Neural cell (in vitro differentiated cells): ENCODE data around the gene RNF128. TPM values are rescaled to one million over a fixed set of nuclear protein-coding genes. Genes with fewer than 3 reads are reported as not detected.

Experiments used
- H2AFZ ChIP-seq: fragments of 200-600, 300-800 bp; sonication (generic), shearing (Covaris generic); 2 replicates; pipeline ENCODE4 v1.6.0; 2014; ENCODE audit warnings: low read depth, mild to moderate bottlenecking, antibody characterized with exemption, low read length, moderate library complexity
- H3F3A ChIP-seq: fragments of 200-600 bp; shearing (Covaris generic); 2 replicates; pipeline ENCODE4 v1.6.1; 2016; ENCODE audit warnings: mild to moderate bottlenecking, moderate library complexity, mixed read lengths, antibody characterized with exemption, low read length; ENCODE audit not compliant: insufficient read depth, poor library complexity, severe bottlenecking
- H3K27ac ChIP-seq: fragments of 200-600, 300-800 bp; sonication (generic), shearing (Covaris generic); 2 replicates; pipeline ENCODE4 v1.5.1; 2014; ENCODE audit warnings: mild to moderate bottlenecking, low read length, moderate library complexity
- H3K27me3 ChIP-seq: fragments of 300-800, 200-600 bp; sonication (generic), shearing (Covaris generic); 2 replicates; pipeline ENCODE4 v1.6.0; 2014; ENCODE audit warnings: mild to moderate bottlenecking, low read depth, low read length, moderate library complexity; ENCODE audit not compliant: insufficient read depth
- H3K36me3 ChIP-seq: fragments of 300-800, 200-600 bp; sonication (generic), shearing (Covaris generic); 2 replicates; pipeline ENCODE4 v1.5.1; 2014; ENCODE audit warnings: mild to moderate bottlenecking, antibody characterized with exemption, low read length, moderate library complexity; ENCODE audit not compliant: insufficient read depth
- H3K4me2 ChIP-seq: fragments of 300-800, 200-600 bp; sonication (generic), shearing (Covaris generic); 2 replicates; pipeline ENCODE4 v1.6.0; 2014; ENCODE audit warnings: mild to moderate bottlenecking, low read length
- H3K4me3 ChIP-seq: fragments of 300-800, 200-600 bp; sonication (generic), shearing (Covaris generic); 2 replicates; pipeline ENCODE4 v1.5.1; 2014; ENCODE audit warnings: mild to moderate bottlenecking, low read length, moderate library complexity
- H3K79me2 ChIP-seq: fragments of 200-600 bp; shearing (Covaris generic); replicated peaks from 2 replicates; pipeline ENCODE4 v1.6.0; 2014; ENCODE audit warnings: mild to moderate bottlenecking, low read length, moderate library complexity; ENCODE audit not compliant: insufficient read depth
- H3K9ac ChIP-seq: fragments of 300-800, 200-600 bp; sonication (generic), shearing (Covaris generic); 2 replicates; pipeline ENCODE4 v1.6.1; 2016; ENCODE audit warnings: mild to moderate bottlenecking, low read length, mixed read lengths
- H3K9me2 ChIP-seq: fragments of 200-600 bp; shearing (Covaris generic); 2 replicates; pipeline ENCODE4 v1.6.1; 2016; ENCODE audit warnings: mild to moderate bottlenecking, low read length, mixed read lengths; ENCODE audit not compliant: insufficient read depth
- H3K9me3 ChIP-seq: fragments of 200-600, 300-800 bp; sonication (generic), shearing (Covaris generic); 2 replicates; pipeline ENCODE4 v1.6.1; 2016; ENCODE audit warnings: mild to moderate bottlenecking, mixed run types, low read length, moderate library complexity, mixed read lengths
- H4K20me1 ChIP-seq: fragments of 200-600 bp; shearing (Covaris generic); 2 replicates; pipeline ENCODE4 v1.6.1; 2016; ENCODE audit warnings: mild to moderate bottlenecking, mixed run types; ENCODE audit not compliant: insufficient read depth
- CTCF ChIP-seq: fragments of 450-650 bp; IDR thresholded peaks from 2 replicates; pipeline ENCODE4 v1.5.1; 2014; ENCODE audit warnings: antibody characterized with exemption, mild to moderate bottlenecking, moderate library complexity; ENCODE audit not compliant: poor library complexity, severe bottlenecking
- EP300 ChIP-seq: fragments of 450-650 bp; conservative IDR thresholded peaks from 2 replicates; pipeline ENCODE4 v1.6.1; 2014; ENCODE audit warnings: antibody characterized with exemption, mild to moderate bottlenecking, moderate library complexity; ENCODE audit not compliant: poor library complexity, severe bottlenecking
- EZH2 ChIP-seq: fragments of 200-600, 300-800 bp; shearing (Covaris generic), sonication (generic); IDR thresholded peaks from 2 replicates; pipeline ENCODE4 v1.6.1; 2014; ENCODE audit warnings: antibody characterized with exemption, low read length, borderline replicate concordance, mild to moderate bottlenecking; ENCODE audit not compliant: insufficient read depth, poor library complexity, severe bottlenecking
- MXI1 ChIP-seq: fragments of 450-650 bp; conservative IDR thresholded peaks from 2 replicates; pipeline ENCODE4 v1.6.1; 2014; ENCODE audit warnings: antibody characterized with exemption, mild to moderate bottlenecking; ENCODE audit not compliant: poor library complexity, severe bottlenecking
- POLR2AphosphoS5 ChIP-seq: IDR thresholded peaks from 2 replicates; pipeline ENCODE4 v1.6.1; 2012
- RAD21 ChIP-seq: fragments of 450-650 bp; conservative IDR thresholded peaks from 2 replicates; pipeline ENCODE4 v1.6.1; 2014; ENCODE audit warnings: antibody characterized with exemption, mild to moderate bottlenecking, moderate library complexity
- SMC3 ChIP-seq: fragments of 450-650 bp; conservative IDR thresholded peaks from 2 replicates; pipeline ENCODE4 v1.6.1; 2014; ENCODE audit warnings: antibody characterized with exemption, mild to moderate bottlenecking, moderate library complexity; ENCODE audit not compliant: poor library complexity
- TAF1 ChIP-seq: IDR thresholded peaks from 2 replicates; pipeline ENCODE4 v1.6.1; 2012; ENCODE audit warnings: low read depth
- polyA plus RNA-seq: library from polyadenylated mRNA; depleted of rRNA; stranded (reverse); fragments of >200 nt; gene quantifications from 2 replicates; pipeline ENCODE4 v1.2.3, GENCODE V29; 2014
- TF ChIP-seq, protein P1 (sequence below): IDR thresholded peaks from 2 replicates; pipeline ENCODE4 v1.6.1; 2012; ENCODE audit warnings: borderline replicate concordance

RNF128 gene
- polyA plus RNA-seq, 1 donor from 2014 or later = 0.72 TPM

DNA sequence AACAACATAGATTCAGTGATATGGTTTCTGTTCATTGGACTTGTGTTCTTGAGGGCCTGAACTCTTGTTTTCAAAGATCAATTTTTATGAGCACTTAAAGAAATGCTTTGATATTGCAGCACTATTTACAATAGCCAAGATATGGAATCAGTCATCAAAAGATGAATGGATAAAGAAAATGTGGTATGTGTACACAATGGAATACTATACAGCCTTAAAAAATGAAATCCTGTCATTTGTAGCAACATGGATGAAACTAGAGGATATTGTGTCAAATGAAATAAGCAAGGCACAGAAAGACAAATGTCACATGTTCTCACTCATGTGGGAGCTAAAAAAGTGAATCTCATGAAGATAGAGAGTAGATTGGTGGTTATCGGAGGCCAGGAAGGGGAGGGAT, 21.9 kb downstream of the RNF128 start:
- no peaks in the 10 kb centered on the region for H4K20me1 ChIP-seq
- no peaks in the 10 kb centered on the region for H3K36me3 ChIP-seq
- no peak overlapping the region for H3K4me2 ChIP-seq
- no peak overlapping the region for H3K9ac ChIP-seq
- no peak overlapping the region for H3K27ac ChIP-seq
- H3F3A ChIP-seq = no peaks in the 10 kb centered on the region
- H3K4me3 ChIP-seq = no peak overlapping the region
- no peaks in the 10 kb centered on the region for H3K9me2 ChIP-seq
- H3K79me2 ChIP-seq = no peaks in the 10 kb centered on the region
- no peaks in the 10 kb centered on the region for H3K9me3 ChIP-seq
- H3K27me3 ChIP-seq = no peaks in the 10 kb centered on the region
- TF ChIP-seq TAF1 = no peak
- no peak overlapping the region for H2AFZ ChIP-seq

DNA sequence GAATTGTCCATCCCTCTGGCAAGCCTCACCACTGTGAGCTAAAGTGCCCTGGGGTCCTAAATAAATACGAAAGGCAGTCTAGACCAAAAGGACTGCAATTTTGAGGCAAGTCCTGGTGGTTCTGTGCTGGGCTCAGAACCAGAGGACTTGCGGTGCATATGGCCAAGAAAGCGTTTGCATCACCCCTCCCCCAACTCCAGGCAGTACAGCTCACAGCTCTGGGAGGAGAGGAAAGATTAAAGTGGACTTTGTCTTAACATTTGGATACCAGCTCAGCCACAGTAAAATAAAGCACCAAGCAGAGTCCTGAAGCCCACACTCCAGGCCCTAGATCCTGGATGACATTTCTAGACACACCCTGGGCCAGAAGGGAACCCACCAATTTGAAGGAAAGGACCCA, 24.9 kb downstream of the RNF128 start:
- no peaks in the 10 kb centered on the region for H3K79me2 ChIP-seq
- no peak overlapping the region for H3K4me3 ChIP-seq
- no peaks in the 10 kb centered on the region for H3K36me3 ChIP-seq
- H2AFZ ChIP-seq = no peak overlapping the region
- H4K20me1 ChIP-seq = no peaks in the 10 kb centered on the region
- H3K9me2 ChIP-seq = no peaks in the 10 kb centered on the region
- no peaks in the 10 kb centered on the region for H3K27me3 ChIP-seq
- H3K4me2 ChIP-seq = no peak overlapping the region
- no peak for TF ChIP-seq SMC3
- TF ChIP-seq CTCF = no peak
- TF ChIP-seq EZH2 = no peak
- no peak for TF ChIP-seq EP300
- TF ChIP-seq, protein P1, sequence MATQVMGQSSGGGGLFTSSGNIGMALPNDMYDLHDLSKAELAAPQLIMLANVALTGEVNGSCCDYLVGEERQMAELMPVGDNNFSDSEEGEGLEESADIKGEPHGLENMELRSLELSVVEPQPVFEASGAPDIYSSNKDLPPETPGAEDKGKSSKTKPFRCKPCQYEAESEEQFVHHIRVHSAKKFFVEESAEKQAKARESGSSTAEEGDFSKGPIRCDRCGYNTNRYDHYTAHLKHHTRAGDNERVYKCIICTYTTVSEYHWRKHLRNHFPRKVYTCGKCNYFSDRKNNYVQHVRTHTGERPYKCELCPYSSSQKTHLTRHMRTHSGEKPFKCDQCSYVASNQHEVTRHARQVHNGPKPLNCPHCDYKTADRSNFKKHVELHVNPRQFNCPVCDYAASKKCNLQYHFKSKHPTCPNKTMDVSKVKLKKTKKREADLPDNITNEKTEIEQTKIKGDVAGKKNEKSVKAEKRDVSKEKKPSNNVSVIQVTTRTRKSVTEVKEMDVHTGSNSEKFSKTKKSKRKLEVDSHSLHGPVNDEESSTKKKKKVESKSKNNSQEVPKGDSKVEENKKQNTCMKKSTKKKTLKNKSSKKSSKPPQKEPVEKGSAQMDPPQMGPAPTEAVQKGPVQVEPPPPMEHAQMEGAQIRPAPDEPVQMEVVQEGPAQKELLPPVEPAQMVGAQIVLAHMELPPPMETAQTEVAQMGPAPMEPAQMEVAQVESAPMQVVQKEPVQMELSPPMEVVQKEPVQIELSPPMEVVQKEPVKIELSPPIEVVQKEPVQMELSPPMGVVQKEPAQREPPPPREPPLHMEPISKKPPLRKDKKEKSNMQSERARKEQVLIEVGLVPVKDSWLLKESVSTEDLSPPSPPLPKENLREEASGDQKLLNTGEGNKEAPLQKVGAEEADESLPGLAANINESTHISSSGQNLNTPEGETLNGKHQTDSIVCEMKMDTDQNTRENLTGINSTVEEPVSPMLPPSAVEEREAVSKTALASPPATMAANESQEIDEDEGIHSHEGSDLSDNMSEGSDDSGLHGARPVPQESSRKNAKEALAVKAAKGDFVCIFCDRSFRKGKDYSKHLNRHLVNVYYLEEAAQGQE = no peak
- TF ChIP-seq MXI1 = no peak
- no peak for TF ChIP-seq RAD21
- no peak for TF ChIP-seq TAF1
- TF ChIP-seq POLR2AphosphoS5 = no peak
- H3K9ac ChIP-seq = no peak overlapping the region
- no peaks in the 10 kb centered on the region for H3F3A ChIP-seq
- H3K9me3 ChIP-seq = no peaks in the 10 kb centered on the region
- no peak overlapping the region for H3K27ac ChIP-seq

DNA sequence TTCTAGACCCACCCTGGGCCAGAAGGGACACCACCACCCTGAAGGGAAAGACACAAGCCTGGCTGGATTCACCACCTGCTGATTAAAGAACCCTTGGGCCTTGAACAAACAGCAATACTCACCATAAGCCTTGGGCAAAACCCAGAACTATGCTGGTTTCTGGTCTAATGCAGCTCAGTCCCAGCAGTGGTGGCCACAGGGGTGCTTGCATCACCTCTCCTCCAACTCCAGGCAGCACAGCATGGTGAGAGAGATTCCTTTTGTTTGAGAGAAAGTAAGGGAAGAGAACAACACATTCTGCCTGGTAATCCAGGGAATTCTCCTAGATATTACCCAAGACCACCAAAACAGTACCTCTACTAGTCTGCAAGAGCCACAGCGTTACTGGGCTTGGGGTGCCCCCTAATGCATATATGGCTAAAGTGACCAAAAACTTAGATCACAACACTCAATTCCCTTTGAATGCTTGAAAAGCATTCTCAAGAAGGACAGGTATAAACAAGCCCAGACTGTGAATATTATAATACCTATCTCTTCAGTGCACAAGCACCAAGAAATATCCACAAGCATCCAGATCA, 25.7 kb downstream of the RNF128 start:
- no peak overlapping the region for H3K9ac ChIP-seq
- H3K9me3 ChIP-seq = no peaks in the 10 kb centered on the region
- H3K79me2 ChIP-seq = no peaks in the 10 kb centered on the region
- TF ChIP-seq CTCF (no peak), EZH2 (no peak), EP300 (no peak), RAD21 (no peak), POLR2AphosphoS5 (no peak), SMC3 (no peak), TAF1 (no peak), MXI1 (no peak)
- TF ChIP-seq, protein P1 = no peak
- no peaks in the 10 kb centered on the region for H3K9me2 ChIP-seq
- no peaks in the 10 kb centered on the region for H3F3A ChIP-seq
- H3K27me3 ChIP-seq = no peaks in the 10 kb centered on the region
- H2AFZ ChIP-seq = no peak overlapping the region
- H4K20me1 ChIP-seq = no peaks in the 10 kb centered on the region
- H3K36me3 ChIP-seq = no peaks in the 10 kb centered on the region
- H3K4me3 ChIP-seq = no peak overlapping the region
- H3K27ac ChIP-seq = no peak overlapping the region
- H3K4me2 ChIP-seq = no peak overlapping the region
